Measurements from ENCODE around the gene LIPC.

The LIPC gene

GRCh38 chr15:58492661-58493397, 61.0 kb downstream of the LIPC start:
- CTCF ChIA-PET = interaction anchor here (0.6 to 1.6 kb wide), 8 partner anchors 13 to 82 kb away, joined by 3 to 4 read pairs (median 3); no protein-coding TSS in a partner anchor

GRCh38 chr15:58494567-58494966, 62.8 kb downstream of the LIPC start:
- CTCF ChIA-PET = interaction anchor here (1.1 kb wide), 1 partner anchor 17 kb away, joined by 5 read pairs; no protein-coding TSS in a partner anchor
- POLR2A ChIA-PET = no interaction called here
- TF ChIP-seq CTCF (IDR thresholded peaks at IDR 0.05; ENCODE audit: control extremely low read depth, extremely low read depth, low read depth, missing control alignments) = no peak
- no peak for DNase-seq (ENCODE audit: extremely low spot score)

More at GRCh38 chr15:58492661-58493397, 61.0 kb downstream of the LIPC start:
- POLR2A ChIA-PET = interaction anchor here (1.0 kb wide), 1 partner anchor 22 kb away, joined by 3 read pairs; no protein-coding TSS in a partner anchor
- DNase-seq (ENCODE audit: extremely low spot score) = no peak
- no peak for TF ChIP-seq CTCF (IDR thresholded peaks at IDR 0.05; ENCODE audit: control extremely low read depth, extremely low read depth, low read depth, missing control alignments)

GRCh38 chr15:58495891-58496408, 64.2 kb downstream of the LIPC start:
- CTCF ChIA-PET = no interaction called here
- TF ChIP-seq CTCF (IDR thresholded peaks at IDR 0.05; ENCODE audit: control extremely low read depth, extremely low read depth, low read depth, missing control alignments) = no peak
- no peak for DNase-seq (ENCODE audit: extremely low spot score)
- POLR2A ChIA-PET = no interaction called here

GRCh38 chr15:58497046-58497785, 65.4 kb downstream of the LIPC start:
- TF ChIP-seq CTCF (IDR thresholded peaks at IDR 0.05; ENCODE audit: control extremely low read depth, extremely low read depth, low read depth, missing control alignments) = no peak
- CTCF ChIA-PET = interaction anchor here (1.2 to 2.2 kb wide), 3 partner anchors 10 to 22 kb away, joined by 3 to 7 read pairs (median 4); no protein-coding TSS in a partner anchor
- POLR2A ChIA-PET = no interaction called here
- no peak for DNase-seq (ENCODE audit: extremely low spot score)

GRCh38 chr15:58498821-58499580, 67.2 kb downstream of the LIPC start:
- POLR2A ChIA-PET = no interaction called here
- CTCF ChIA-PET = interaction anchor here (2.2 kb wide), 1 partner anchor 12 kb away, joined by 7 read pairs; no protein-coding TSS in a partner anchor
- DNase-seq (ENCODE audit: extremely low spot score) = no peak
- TF ChIP-seq CTCF (IDR thresholded peaks at IDR 0.05; ENCODE audit: control extremely low read depth, extremely low read depth, low read depth, missing control alignments) = no peak

GRCh38 chr15:58501006-58501405, 69.2 kb downstream of the LIPC start:
- no peak for DNase-seq (ENCODE audit: extremely low spot score)
- no peak for TF ChIP-seq CTCF (IDR thresholded peaks at IDR 0.05; ENCODE audit: control extremely low read depth, extremely low read depth, low read depth, missing control alignments)
- POLR2A ChIA-PET = interaction anchor here (0.7 kb wide), 1 partner anchor 1189 kb away, joined by 3 read pairs; no protein-coding TSS in a partner anchor
- CTCF ChIA-PET = interaction anchor here (1.3 kb wide), 1 partner anchor 10 kb away, joined by 3 read pairs; no protein-coding TSS in a partner anchor
